NOMO-1 treated with DMSO at 0.1 percent for 48 hours (cell line): ENCODE results near the gene HNF1A.
A peak's percentile ranks its signal among the peaks of the same experiment; 100 is the strongest.

Experiments
- DNase-seq: peaks from one replicate; lab custom pipeline; 2025; ENCODE audit not compliant: unreplicated experiment; lab: John Stamatoyannopoulos, UW

Gene HNF1A

DNA sequence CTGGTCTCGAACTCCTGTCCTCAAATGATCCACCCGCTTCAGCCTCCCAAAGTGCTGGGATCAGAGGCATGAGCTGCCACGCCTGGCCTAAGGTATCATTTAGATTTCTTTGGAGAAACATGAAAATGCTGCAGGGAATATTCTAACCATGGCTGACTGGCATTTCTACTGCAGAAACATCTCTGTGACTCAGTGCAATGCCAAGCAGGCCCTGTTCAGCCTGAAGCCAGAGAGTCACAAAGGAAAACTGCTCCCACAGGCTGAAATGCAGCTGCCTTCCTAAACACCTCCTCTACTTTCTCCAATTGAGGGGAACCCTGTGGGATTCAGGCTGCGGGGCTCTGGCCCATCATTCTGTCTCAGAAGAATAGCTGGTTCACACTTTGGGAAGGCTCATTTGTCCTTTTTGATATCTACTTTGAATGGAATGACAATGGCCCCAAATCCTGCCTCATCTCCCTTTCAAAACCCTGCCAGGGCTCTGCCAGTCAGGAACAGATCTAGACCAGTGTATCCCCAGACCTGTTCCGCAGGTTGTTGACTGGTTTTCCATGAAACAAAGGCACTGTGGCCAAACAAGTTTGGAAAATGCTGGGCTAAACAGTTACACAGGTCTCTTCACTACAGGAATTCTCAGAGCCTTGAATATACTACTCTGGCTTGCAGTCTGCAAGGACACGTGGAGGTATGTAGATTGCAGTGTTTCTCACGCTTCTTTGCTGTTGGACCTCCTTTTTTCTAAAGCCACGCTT, 30.2 kb downstream of the HNF1A start:
- DNase-seq = no peak

DNA sequence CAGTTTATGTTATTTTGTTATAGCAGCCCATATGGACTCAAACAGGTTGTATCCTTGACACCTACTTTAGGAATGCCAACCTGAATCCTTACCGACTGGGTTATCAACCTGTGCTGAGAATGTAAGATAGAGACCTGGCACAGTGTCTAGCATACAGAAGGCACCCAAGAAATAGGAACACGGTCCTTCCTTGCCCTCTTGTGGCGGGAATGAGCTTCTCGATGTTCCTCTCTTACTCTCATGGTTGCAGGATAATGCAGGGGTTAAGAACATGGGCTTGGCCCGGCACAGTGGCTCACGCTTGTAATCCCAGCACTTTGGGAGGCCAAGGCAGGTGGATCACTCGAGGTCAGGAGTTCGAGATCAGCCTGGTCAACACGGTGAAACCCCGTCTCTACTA, 31.4 kb downstream of the HNF1A start:
- DNase-seq = no peak

DNA sequence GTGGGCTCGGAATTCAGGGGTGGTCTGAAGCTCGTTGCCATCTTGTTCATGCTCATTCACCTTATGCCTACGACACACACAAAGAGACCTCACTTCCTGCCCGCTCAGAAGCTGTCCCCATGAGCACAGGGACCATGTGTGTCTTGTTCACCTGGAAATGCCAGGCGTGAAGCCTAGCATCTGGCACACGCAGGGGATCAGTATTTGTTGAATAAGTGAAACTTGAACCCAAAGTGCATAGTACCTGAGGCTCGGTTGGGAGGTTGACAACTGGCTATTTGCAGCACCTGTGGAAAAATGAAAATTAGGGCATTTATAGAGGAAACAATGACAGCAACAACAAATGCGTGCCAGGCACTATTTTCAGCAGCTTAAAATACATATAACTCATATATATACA, 32.5 kb downstream of the HNF1A start:
- DNase-seq = no peak

DNA sequence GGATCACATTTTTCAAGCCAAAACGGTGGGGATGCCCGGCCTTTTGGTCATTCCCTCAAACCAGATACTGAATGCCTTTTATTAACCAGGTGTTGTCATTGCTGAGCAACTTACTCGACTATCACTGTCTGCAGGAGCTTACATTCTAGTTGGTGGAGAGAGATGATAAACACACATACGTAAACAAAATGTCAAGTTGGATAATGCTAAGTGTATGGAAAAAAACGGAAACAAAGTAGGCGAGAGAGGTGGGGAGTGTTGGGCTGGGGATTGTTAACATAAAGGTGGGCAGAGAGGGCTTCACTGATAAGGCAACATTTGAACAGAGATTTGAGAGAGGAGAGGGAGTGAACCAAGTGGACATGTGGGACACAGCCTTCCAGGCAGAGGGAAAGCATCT, 33.5 kb downstream of the HNF1A start:
- DNase-seq = no peak

DNA sequence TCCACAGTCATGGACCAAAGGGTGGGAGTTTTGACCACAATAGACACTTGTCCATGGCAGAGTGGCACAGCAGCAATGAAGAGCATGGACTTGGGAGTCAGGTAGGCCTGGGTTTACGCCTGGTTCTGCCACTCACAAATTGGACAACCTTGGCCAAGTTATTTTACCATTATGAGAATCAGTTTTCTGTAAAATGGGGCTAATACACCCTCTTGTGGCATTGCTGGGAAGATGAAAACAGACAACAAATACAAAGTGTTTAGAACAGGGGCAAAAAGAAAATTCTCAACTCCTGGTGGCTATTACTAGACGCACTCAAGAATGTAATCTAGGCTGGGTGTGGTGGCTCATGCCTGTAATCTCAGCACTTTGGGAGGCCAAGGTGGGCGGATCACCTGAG, 35.4 kb downstream of the HNF1A start:
- no peak for DNase-seq

DNA sequence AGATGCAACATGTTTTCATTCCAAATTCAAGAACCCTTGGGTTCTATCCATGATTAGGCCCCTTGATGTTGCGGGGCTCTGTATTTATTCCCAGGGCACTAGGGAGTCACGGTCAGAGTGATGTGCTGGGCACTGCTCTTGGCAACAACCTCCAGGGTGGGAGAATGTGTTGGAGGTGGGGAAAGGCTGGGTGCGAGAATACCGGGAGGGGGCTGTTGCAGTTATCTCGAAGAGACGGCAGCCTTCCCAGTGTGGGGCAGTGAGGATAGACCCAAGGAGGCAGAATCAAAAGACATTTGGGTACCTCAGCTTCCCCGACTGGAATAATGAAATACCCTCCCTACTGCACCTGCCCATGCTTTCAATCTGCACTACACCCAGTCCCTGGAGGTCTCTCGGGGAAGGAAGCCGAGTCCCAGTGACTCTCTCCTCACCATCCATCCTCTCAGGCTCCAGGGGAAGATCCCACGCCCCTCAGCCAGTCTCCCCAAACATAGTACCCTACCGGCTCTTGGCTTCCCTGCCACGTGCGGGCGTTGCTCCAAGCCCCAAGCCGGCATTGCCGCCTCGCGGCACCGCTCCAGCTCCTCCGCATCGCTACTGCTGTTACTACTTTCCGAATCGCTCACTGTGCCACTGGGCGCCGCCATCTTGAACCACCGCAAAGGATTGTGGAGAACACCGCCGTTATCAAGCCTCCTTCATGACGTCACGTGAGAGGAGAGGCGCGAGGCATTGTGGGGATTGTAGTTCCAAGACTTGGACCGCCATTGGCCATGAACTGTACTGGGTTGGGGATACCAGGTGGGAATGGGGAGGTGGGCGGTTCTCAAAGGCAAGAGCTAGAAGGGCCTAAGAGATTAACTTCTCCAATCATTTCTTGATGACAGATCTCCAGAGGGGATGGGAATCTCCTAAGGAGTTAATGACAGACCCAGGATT, 37.8 kb downstream of the HNF1A start, which contains the start of gene C12orf43:
C12orf43 (minus strand) TSS at position 663 of the 942 bp plus-strand sequence; CDS start at position 650, 13 bp downstream.
- DNase-seq = peak; percentile 90

DNA sequence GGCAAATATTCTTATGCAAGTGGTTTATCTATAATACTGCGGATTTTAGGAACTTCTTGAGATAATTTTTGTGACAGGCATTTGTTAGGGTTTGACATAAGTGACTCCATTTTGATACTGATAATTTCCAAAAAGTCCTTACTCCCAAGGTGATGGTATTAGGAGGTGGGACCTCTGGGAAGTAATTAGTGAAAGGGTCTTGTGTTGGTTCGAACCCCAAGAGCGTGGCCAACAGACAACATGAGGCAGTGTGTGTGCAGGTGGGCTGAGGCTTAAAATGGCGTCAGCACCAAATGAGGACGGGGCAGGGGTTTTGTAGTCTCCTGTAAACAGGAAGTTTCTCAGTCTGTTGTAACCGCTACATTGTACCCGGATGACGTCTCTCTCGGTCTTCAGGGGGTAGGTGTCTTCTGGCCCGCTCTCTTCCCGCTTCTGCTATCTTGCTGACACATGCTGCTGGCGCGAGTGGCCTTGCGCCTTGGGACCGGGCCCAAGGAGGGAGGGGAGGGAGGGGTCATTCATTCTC, 39.7 kb downstream of the HNF1A start:
- peak; percentile 12 for DNase-seq

DNA sequence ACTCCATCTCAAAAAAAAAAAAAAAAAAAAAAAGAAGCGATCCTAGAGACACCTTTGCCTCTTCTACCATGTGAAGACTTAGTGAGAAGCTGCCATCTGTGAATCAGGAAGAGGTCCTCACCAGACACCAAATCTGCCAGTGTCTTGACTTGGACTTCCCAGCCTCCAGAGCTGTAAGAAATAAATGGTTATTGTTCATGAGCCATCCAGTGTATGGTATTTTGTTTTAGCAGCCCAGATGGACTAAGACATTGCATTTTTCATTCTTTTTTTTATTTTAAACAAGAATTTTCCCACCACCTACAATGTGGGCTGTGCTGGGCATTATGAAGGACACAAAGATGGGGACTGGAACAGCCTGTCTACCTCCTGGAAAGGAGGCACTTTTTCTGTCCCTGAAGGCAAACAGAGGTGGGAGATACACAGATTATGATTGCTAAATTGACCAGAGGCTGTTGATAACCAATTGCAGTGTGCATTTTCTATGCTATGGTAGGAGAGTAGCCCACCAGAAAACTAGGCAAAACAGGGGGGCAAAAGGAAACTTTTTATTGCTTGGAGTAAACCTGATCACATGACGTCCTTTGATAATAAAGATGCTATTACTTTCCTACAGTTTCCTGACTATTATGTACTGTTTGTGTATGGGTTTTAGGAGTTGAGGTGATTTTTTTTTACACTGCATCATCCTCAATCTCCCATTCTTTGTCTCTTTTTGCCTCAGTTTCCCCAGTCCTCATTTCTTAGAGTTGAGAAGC, 40.7 kb downstream of the HNF1A start:
- no peak for DNase-seq

- DNase-seq = no peak
Measured at GRCh38 chr12:121021754-121022153, 43.4 kb downstream of the HNF1A start.

GRCh38 chr12:121022713-121023112, 44.4 kb downstream of the HNF1A start:
- no peak for DNase-seq

GRCh38 chr12:121023799-121024198, 45.5 kb downstream of the HNF1A start:
- DNase-seq = no peak

GRCh38 chr12:121025442-121026226, 47.3 kb downstream of the HNF1A start:
- no peak for DNase-seq

DNA sequence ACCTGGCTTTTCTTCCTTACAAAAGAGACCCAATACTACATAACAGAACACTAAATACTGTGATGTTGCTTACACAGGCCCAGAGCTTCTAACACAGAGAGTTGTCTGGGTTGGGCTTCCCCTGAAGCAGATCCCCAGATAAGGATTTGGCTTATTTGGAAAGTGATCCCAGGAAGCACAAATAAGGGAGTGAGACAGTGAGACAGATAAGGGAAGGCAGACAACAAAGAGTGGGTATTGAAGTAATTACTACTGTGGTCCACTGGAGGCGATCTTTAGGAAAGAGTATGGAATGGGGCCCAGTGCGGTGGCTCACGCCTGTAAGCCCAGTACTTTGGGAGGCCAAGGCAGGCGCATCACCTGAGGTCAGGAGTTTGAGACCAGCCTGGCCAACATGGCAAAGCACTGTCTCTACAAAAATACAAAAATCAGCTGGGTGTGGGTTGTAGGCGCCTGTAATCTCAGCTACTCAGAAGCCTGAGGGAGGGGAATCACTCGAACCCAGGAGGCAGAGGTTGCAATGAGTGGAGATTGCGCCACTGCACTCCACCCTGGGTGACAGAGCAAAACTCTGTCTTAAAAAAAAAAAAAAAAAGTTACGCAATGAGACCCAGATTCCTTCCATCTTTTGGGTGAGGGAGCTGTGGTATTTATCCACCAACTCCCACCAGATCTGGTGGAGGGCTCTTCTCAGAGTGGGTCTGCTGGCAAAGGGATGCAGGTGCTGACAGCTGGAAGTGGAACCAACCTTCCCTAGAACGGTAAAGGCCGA, 48.1 kb downstream of the HNF1A start:
- DNase-seq = no peak

- DNase-seq = no peak
Measured at GRCh38 chr12:121030576-121031212, 52.4 kb downstream of the HNF1A start.

- DNase-seq = peak; percentile 13
Measured at GRCh38 chr12:121033625-121034349, 55.4 kb downstream of the HNF1A start.

DNA sequence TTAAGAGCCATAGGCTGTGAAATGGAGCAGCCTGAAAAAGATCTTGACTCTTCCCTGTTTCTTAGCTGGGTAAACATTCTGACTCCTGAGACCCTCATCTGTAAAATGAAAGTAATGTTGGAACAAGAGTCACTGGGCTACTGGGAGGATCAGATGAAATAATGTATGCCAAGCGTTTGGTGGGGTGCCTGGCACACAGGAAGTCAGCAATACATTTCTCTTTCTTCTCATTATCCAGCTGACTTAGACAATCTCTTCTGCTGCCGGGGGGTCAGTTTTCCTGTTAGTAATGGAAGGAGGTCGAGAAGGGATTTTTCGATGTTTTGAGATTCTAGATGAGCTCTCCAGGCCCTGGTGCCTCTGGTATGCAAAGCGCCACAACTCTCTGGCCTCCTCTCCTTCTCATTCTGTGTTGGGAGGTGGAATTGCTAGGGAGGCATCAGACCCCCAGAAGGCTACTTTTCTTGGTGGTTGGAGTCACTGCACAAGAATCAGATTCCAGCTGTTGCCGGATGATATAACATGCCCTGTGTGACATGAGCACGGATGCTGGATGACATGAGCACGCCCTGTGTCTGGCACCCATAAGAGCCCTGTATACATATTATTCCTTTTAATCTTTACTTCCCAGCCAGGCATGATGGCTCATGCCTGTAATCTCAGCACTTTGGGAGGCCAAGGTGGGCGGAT, 56.4 kb downstream of the HNF1A start:
- no peak for DNase-seq

DNA sequence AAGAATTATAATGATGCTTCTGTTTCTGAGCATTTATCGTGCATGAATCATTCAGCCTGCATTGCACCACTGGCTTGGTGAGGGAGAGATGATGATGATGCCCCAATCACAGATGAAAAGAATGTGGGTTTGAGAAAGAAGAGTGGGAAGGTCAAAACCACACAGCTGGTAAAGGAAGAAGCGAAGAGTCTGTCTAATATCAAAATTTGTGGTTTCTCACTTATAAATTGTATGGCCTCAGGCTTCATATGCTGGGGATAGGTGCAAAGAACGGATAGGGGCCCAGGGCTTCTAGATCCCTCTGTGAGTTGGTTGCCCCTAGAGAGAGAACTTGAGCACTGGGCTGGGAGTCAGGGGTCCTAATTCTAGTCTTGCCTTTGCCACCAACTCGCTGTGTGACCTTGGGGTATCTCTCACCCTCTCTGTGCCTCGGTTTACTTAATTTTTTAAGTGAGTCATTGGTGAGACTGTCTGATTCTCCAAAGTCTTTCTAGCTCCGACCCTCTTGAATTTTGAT, 58.5 kb downstream of the HNF1A start:
- peak; percentile 43 for DNase-seq
